Fibroblast of lung (primary cell): Measurements from ENCODE around the gene FMN1. TPM values are rescaled to one million over a fixed set of nuclear protein-coding genes. Genes with fewer than 3 reads are reported as not detected.

Experiments
- DNase-seq, 2 donors: peaks; one replicate each; pipeline versions ENCODE4 v3.0.0 to v3.0.0-alpha.2; 2010; ENCODE audit warnings: low read depth in 2 of 2
- H2AFZ ChIP-seq: 2 replicates; pipeline ENCODE4 v1.5.1; 2012; ENCODE audit warnings: low read length, control low read depth, inconsistent platforms
- H3K27ac ChIP-seq: 2 replicates; pipeline ENCODE4 v1.5.1; 2011; ENCODE audit warnings: low read length, control low read depth; ENCODE audit not compliant: insufficient read depth
- H3K27me3 ChIP-seq: 2 replicates; pipeline ENCODE4 v1.5.1; 2011; ENCODE audit warnings: mild to moderate bottlenecking, low read length; ENCODE audit not compliant: control insufficient read depth, insufficient read depth
- H3K36me3 ChIP-seq: 2 replicates; pipeline ENCODE4 v1.5.1; 2011; ENCODE audit warnings: low read length; ENCODE audit not compliant: control insufficient read depth, insufficient read depth
- H3K4me1 ChIP-seq: 2 replicates; pipeline ENCODE4 v1.5.1; 2011; ENCODE audit warnings: low read length; ENCODE audit not compliant: control insufficient read depth, insufficient read depth; ENCODE audit errors: extremely low read depth
- H3K4me2 ChIP-seq: 2 replicates; pipeline ENCODE4 v1.5.1; 2011; ENCODE audit warnings: low read length, control low read depth; ENCODE audit not compliant: insufficient read depth; ENCODE audit errors: extremely low read depth
- H3K4me3 ChIP-seq, 4 experiments: fragments of 200-600 bp in 1 of 4; sonication (generic) in 1 of 4; replicated peaks in 1 of 4; 2 replicates each; pipeline ENCODE4 v1.5.1; 2011 to 2016; ENCODE audit warnings: low read length in 4 of 4, low read depth in 3 of 4, mild to moderate bottlenecking in 3 of 4, control low read depth in 2 of 4, inconsistent platforms in 1 of 4, mixed read lengths in 1 of 4; ENCODE audit not compliant: insufficient read depth in 1 of 4; ENCODE audit errors: control extremely low read depth in 1 of 4
- H3K79me2 ChIP-seq: 2 replicates; pipeline ENCODE4 v1.5.1; 2012; ENCODE audit warnings: mild to moderate bottlenecking, low read length, inconsistent platforms; ENCODE audit not compliant: control insufficient read depth, insufficient read depth
- H3K9ac ChIP-seq: 2 replicates; pipeline ENCODE4 v1.5.1; 2011; ENCODE audit warnings: mild to moderate bottlenecking, low read length, control low read depth; ENCODE audit not compliant: insufficient read depth
- H3K9me3 ChIP-seq: 2 replicates; pipeline ENCODE4 v1.5.1; 2012; ENCODE audit warnings: low read depth, low read length; ENCODE audit not compliant: control insufficient read depth, insufficient read depth
- H4K20me1 ChIP-seq: 2 replicates; pipeline ENCODE4 v1.5.1; 2011; ENCODE audit warnings: low read length; ENCODE audit not compliant: control insufficient read depth, insufficient read depth; ENCODE audit errors: extremely low read depth
- CTCF ChIP-seq, 2 donors: IDR thresholded peaks in 1 of 2; conservative IDR thresholded peaks in 1 of 2; 1 replicate in 1 of 2; 2 replicates in 1 of 2; pipeline ENCODE4 v1.5.1; 2011 to 2012; ENCODE audit warnings: low read length in 2 of 2, control low read depth in 1 of 2, inconsistent platforms in 1 of 2, low read depth in 1 of 2, mild to moderate bottlenecking in 1 of 2
- EZH2 ChIP-seq: IDR thresholded peaks from 2 replicates; pipeline ENCODE4 v1.5.1; 2012; ENCODE audit warnings: low read length, control low read depth, mild to moderate bottlenecking; ENCODE audit errors: missing control alignments
- polyA plus RNA-seq, 2 donors: library from polyadenylated mRNA; depleted of rRNA in 1 of 2; stranded (reverse) in 1 of 2; unstranded in 1 of 2; fragments of >200 nt; gene quantifications; 2 replicates each; pipeline ENCODE4 v1.2.1, GENCODE V29; 2011 to 2012; ENCODE audit warnings: missing spikeins in 1 of 2
- total RNA-seq: library from RNA; depleted of rRNA; stranded (reverse); fragments of >200 nt; gene quantifications from 2 replicates; pipeline ENCODE4 v1.2.1, GENCODE V29; 2014

FMN1 gene
- total and polyA plus RNA-seq, 2 donors (not counting 1 experiment from before 2014, with no cell fraction given) = 7.5 to 43.8 TPM

- no peak for TF ChIP-seq EZH2
- TF ChIP-seq CTCF (conservative IDR thresholded peaks at IDR 0.05 in 1 of 2, IDR thresholded peaks at IDR 0.05 in 1 of 2; ENCODE audit: low read depth in 1 of 2, low read length in 2 of 2) = peak; percentile 78 to 80
- no peak overlapping the region for H2AFZ ChIP-seq
- H3K4me1 ChIP-seq = peaks cover 15% of the 10 kb centered on the region
- H3K4me2 ChIP-seq = no peak overlapping the region
- H3K9ac ChIP-seq = no peak overlapping the region
- H3K36me3 ChIP-seq = no peaks in the 10 kb centered on the region
- peaks cover 25% of the 10 kb centered on the region for H3K79me2 ChIP-seq
- H3K27ac ChIP-seq = peak overlapping the region; percentile 36
- DNase-seq = peak; percentile 90 to 96
- H3K9me3 ChIP-seq = no peaks in the 10 kb centered on the region
- H4K20me1 ChIP-seq = no peaks in the 10 kb centered on the region
- H3K4me3 ChIP-seq = no peak overlapping the region
- H3K27me3 ChIP-seq = no peaks in the 10 kb centered on the region
Measured at GRCh38 chr15:32956006-32956405, 238.5 kb downstream of the FMN1 start.

DNA sequence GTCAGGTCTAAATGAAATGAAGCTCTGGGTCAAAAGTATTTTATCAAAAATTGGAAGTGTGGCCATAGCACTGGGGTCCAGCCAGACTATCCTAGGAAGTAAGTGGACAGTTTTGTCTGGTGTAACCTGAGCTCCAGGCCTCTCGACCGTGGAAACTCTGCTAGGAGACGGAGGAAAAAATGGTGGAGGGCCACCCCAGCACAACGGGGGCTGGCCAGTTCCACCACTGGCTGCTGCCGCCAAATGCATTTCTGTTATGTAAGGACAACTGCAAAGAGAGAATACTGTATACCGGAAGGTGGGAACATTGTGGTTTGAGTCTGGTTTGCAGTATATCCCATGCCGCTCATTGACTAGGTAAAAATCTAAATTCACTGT is 241.0 kb downstream of the FMN1 start:
- H3K36me3 ChIP-seq = no peaks in the 10 kb centered on the region
- peaks cover 24% of the 10 kb centered on the region for H3K79me2 ChIP-seq
- no peak for DNase-seq
- no peaks in the 10 kb centered on the region for H3K27me3 ChIP-seq
- TF ChIP-seq CTCF (conservative IDR thresholded peaks at IDR 0.05 in 1 of 2, IDR thresholded peaks at IDR 0.05 in 1 of 2; ENCODE audit: low read depth in 1 of 2, low read length in 2 of 2) (no peak), EZH2 (no peak)
- H2AFZ ChIP-seq = no peak overlapping the region
- peaks cover 11% of the 10 kb centered on the region for H3K4me1 ChIP-seq
- no peak overlapping the region for H3K9ac ChIP-seq
- H4K20me1 ChIP-seq = no peaks in the 10 kb centered on the region
- H3K9me3 ChIP-seq = no peaks in the 10 kb centered on the region
- H3K4me2 ChIP-seq = no peak overlapping the region
- no peak overlapping the region for H3K4me3 ChIP-seq
- peak overlapping the region; percentile 26 for H3K27ac ChIP-seq

DNA sequence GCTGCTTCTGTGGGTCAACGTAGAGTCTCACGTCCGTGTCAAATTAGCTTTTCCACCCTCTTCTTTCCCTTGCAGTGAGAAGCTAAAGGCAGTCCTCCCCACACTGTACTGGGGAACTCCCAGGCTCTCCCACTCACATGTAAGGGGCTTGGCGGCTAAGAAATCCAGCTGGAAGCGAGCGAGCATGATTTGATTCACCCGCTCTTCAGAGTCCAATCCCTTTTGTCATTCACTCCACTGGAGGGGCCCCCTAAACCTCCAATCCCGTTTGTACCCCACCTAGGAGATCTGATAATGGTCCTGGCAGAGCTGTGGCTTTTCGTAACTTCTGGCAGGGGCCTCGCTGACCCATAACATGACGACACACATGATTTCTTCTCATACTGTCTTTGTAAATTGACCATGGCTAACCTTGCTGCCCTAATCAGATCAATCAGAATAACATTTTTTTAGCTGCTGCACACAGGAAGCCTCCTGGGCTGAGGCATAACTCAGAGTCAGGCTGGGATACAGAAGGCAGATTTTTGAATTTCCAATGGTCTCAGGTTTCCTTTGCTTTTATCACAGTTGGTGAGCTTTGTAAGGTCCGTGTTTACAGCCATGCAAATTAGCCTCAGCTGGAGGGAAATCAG is 241.5 kb downstream of the FMN1 start:
- H3K9ac ChIP-seq = no peak overlapping the region
- H3K27ac ChIP-seq = peak overlapping the region; percentile 26
- no peaks in the 10 kb centered on the region for H4K20me1 ChIP-seq
- TF ChIP-seq EZH2 = no peak
- no peak for TF ChIP-seq CTCF (conservative IDR thresholded peaks at IDR 0.05 in 1 of 2, IDR thresholded peaks at IDR 0.05 in 1 of 2; ENCODE audit: low read depth in 1 of 2, low read length in 2 of 2)
- H3K36me3 ChIP-seq = no peaks in the 10 kb centered on the region
- H3K4me3 ChIP-seq = no peak overlapping the region
- H3K79me2 ChIP-seq = peaks cover 20% of the 10 kb centered on the region
- H3K4me1 ChIP-seq = peaks cover 11% of the 10 kb centered on the region
- H3K9me3 ChIP-seq = no peaks in the 10 kb centered on the region
- DNase-seq = peak; percentile 55 to 60
- no peak overlapping the region for H2AFZ ChIP-seq
- H3K4me2 ChIP-seq = peak overlapping the region; percentile 38
- H3K27me3 ChIP-seq = no peaks in the 10 kb centered on the region
